ENCODE results near the gene ZMYM4.

DNA sequence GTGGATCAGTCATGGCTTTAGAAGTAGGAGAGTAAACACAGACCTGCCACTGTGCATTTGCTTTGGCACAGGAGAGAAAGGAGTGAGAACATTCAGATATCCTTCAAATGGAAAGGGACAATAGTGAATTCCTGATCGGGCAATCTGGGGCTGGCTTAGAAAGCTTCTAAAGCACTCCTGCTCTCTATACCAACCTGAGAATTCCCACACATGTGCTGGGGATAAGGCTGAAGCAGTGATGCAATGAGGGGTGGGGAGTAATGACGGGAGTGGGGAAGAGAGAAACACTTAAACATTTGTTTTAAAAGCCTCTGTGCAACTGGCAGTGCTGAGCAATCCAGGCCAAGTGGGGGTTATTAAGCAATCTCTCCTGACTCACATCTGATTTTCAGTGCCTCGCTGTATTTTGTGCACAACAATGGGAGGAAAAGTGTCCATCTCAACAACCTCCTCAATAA is 179.9 kb downstream of the ZMYM4 start:
- no peak for TF ChIP-seq EZH2 (IDR thresholded peaks at IDR 0.05; ENCODE audit: insufficient read depth, poor library complexity, severe bottlenecking)
- TF ChIP-seq EZH2phosphoT487 (IDR thresholded peaks at IDR 0.05; ENCODE audit: insufficient read depth, low read depth), result no peak

All from GM23248 (cell line).